Ammon's horn (tissue), 1 donor: ENCODE data around the gene ABT1.
A peak's percentile ranks its signal among the peaks of the same experiment; 100 is the strongest.

Experiments
- DNase-seq: peaks from one replicate; pipeline ENCODE4 v3.0.0-alpha.2; 2016; ENCODE audit warnings: low spot score

The ABT1 gene

GRCh38 chr6:26604797-26605196, 8.0 kb downstream of the ABT1 start:
- no peak for DNase-seq

GRCh38 chr6:26607434-26608230, 10.9 kb downstream of the ABT1 start:
- peak; percentile 60 for DNase-seq

- DNase-seq = no peak
Observed at GRCh38 chr6:26609463-26609862, 12.7 kb downstream of the ABT1 start.

- no peak for DNase-seq
Observed at GRCh38 chr6:26611599-26611998, 14.8 kb downstream of the ABT1 start.

GRCh38 chr6:26613201-26613600, 16.4 kb downstream of the ABT1 start:
- DNase-seq = no peak

GRCh38 chr6:26613689-26614683, 17.2 kb downstream of the ABT1 start:
- no peak for DNase-seq

GRCh38 chr6:26623339-26623859, 26.6 kb downstream of the ABT1 start:
- DNase-seq = no peak

- no peak for DNase-seq
Observed at GRCh38 chr6:26624557-26624956, 27.8 kb downstream of the ABT1 start.

- no peak for DNase-seq
Observed at GRCh38 chr6:26627843-26628242, 31.1 kb downstream of the ABT1 start.

- DNase-seq = no peak
Observed at GRCh38 chr6:26629359-26629758, 32.6 kb downstream of the ABT1 start.

- DNase-seq = no peak
Observed at GRCh38 chr6:26640806-26641205, 44.1 kb downstream of the ABT1 start.

GRCh38 chr6:26646074-26646473, 49.3 kb downstream of the ABT1 start:
- DNase-seq = no peak
